Renal cortical epithelial cell (primary cell): ENCODE results near the gene GJA10. TPM values are rescaled to one million over a fixed set of nuclear protein-coding genes. Genes with fewer than 3 reads are reported as not detected.

Experiments
- DNase-seq: peaks from one replicate; pipeline ENCODE4 v3.0.0-alpha.2; 2011; ENCODE audit warnings: low read depth
- total RNA-seq: library from RNA; depleted of rRNA; stranded (reverse); fragments of >200 nt; gene quantifications from 2 replicates; pipeline ENCODE4 v1.2.3, GENCODE V29; 2014

The GJA10 gene
- total RNA-seq, 1 donor from 2014 or later = not detected

DNA sequence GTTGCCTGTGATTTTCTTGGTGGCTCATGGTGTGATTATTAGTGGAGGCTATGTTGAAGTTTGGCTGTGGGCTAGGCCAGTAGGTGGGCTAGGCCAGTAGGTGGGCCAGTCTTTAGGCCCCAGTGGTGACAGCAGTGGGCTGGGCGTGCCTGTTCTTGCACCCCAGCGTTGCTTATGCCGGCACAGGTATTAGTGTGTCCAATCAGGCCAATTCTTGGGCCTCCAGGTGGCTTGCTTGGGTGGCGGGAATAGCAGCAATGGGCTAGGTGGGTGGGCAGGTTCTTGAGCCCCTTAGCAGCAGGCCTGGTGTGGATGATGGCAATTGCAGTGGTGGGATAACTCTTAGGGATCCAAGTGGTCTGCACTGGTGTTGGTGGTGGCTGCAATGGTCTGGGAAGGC lies 22.9 kb downstream of the GJA10 start:
- no peak for DNase-seq

GRCh38 chr6:89917801-89918366 lies 23.6 kb downstream of the GJA10 start:
- no peak for DNase-seq

DNA sequence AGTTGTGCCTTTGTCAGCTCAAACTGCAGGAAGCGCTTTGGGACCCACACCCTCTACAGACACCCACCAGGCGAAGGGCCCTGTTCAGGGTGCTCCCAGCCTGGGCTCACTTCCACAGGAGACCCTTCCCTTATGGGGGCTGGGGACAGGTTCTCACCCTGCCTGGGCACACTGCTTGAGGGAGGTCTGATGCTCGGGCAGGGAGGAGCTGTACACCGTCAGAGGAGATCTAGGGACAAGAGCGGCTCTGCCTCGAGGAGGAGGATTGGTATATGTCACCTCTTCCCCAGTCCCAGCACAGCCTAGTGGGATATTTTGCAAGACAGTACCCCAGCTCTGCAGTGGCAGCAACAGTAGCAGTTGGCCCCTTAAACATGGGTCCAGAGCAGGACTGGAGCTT lies 26.9 kb downstream of the GJA10 start:
- no peak for DNase-seq

DNA sequence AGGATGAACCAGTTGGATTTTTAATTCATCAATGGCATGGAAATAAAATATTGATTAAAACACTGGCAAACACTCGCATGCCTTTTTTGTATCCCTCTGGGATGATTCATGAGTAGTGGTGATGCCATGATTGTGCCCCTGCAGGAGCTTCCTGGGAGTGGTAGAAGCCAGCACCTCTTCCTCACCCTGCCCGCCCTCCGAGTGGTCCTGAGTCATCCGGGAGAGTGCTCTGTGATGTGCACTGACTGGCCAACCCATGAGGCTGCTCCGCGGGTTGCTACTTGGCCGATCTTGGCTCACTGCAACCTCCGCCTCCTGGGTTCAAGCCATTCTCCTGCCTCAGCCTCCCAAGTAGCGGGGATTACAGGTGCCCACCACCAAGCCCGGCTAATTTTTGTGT lies 27.4 kb downstream of the GJA10 start:
- DNase-seq = no peak

GRCh38 chr6:89924231-89924630 lies 30.0 kb downstream of the GJA10 start:
- DNase-seq = no peak

- peak; percentile 32 for DNase-seq
These were observed 31.6 kb downstream of the GJA10 start for GRCh38 chr6:89925826-89926225.

GRCh38 chr6:89927264-89927663 lies 33.0 kb downstream of the GJA10 start:
- no peak for DNase-seq

DNA sequence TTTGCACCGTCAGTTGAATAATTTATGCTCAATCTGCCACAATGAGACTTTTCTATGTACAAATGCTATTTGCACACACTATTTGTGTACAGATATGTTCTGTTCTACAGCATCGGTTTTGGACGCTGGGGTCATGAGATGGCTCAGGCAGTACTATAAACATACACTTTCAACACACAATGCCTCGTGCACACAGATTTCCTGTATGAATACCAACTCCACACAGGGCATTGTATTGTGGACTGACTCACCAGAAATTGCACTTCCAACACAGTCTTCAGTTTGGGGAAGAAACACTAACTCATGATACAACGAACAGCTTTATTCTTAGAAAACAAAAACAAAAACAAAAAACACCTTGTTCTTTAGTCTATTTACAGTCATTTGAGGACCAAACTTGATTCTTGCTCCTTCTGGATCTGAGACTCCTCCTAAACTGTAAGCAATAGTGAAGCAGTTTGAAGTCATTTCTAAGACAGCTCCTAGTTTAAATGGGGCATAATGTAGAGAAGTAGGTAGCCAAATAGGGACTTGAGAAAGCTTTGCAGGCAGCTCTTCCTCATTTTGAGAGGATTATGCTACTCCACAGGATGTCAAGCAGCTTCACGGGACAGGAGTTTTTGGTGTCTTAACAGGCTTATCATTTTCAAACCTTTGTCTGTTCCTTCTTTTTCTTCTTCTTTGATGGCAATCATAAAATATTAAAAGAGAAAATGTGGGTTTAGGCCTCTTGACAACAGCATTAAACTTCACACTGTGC lies 33.7 kb downstream of the GJA10 start:
- peak; percentile 49 for DNase-seq

DNA sequence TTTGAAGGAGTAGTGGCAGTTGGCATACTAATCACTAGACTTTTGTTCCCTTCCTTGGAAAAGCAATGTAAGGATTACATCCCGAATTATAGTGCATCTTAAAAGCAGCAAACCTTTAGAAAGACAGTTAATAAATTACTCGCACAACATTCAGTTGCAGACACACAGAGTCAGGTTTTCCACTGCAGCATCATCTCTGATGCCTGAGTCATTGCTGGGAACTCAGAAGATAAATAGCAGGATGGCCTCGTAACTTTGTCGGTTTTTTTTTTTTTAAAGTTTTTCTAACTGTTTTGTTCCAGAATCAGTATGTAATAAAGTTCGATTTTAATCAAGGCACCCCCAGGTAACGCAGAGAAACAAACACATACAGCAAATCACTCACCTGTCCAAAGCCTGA lies 34.3 kb downstream of the GJA10 start:
- peak; percentile 78 for DNase-seq

GRCh38 chr6:89930789-89931188 lies 36.5 kb downstream of the GJA10 start:
- no peak for DNase-seq

- no peak for DNase-seq
These were observed 38.1 kb downstream of the GJA10 start for GRCh38 chr6:89932245-89932802.

DNA sequence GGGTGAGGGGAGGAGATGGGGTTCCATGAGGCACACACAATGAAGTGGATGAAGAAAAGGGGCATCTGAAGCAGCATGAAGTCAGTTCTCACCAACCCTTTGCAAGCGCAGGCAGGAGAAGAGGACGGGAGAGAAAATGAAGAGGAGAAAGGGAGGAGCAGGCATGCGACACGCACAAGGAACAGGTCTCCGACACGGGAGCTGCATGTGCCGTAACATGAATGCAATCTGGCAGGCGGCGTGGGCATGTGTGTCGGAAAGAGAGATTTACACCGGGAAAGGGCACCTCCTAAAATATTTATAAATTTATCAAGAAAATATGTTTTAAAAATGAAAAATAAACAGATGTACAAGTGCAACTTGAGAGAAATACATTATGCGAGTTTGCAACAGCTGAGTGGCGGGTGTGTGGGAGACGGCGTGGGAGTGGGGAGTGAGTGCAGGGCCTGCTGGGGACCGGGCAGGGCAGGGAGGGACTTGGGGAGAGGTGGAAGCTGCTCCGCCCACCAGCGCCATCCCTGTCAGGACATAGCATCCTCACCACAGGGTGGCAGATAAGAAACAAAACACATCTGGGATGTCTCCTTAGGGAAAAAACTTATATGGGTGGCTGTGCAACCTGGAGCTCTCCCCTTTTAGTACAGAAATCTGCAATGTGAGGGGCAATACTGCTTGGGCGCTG lies 40.6 kb downstream of the GJA10 start:
- no peak for DNase-seq

- no peak for DNase-seq
These were observed 41.9 kb downstream of the GJA10 start for GRCh38 chr6:89936177-89936576.

- DNase-seq = no peak
These were observed 43.7 kb downstream of the GJA10 start for GRCh38 chr6:89938014-89938413.

DNA sequence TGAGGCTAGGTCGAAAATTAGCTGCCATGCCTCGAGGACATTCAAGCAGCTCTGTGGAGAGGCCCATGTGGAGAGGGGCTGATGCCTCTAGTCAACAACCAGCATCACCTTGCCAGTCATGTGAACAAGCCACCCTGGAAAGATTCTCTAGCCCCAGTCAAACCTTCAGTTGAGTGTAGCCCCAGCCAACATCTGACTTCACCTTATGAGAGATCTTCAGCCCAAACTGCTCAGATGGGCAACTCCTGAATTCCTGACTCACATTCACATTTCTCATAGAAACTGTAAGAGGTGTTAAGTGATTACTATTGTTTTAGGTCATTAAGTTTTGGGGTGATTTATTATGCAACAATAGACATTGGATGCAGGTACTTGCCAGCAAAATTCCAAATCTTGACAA lies 44.9 kb downstream of the GJA10 start:
- DNase-seq = no peak

- DNase-seq = peak; percentile 80
These were observed 46.2 kb downstream of the GJA10 start for GRCh38 chr6:89940225-89941027.

DNA sequence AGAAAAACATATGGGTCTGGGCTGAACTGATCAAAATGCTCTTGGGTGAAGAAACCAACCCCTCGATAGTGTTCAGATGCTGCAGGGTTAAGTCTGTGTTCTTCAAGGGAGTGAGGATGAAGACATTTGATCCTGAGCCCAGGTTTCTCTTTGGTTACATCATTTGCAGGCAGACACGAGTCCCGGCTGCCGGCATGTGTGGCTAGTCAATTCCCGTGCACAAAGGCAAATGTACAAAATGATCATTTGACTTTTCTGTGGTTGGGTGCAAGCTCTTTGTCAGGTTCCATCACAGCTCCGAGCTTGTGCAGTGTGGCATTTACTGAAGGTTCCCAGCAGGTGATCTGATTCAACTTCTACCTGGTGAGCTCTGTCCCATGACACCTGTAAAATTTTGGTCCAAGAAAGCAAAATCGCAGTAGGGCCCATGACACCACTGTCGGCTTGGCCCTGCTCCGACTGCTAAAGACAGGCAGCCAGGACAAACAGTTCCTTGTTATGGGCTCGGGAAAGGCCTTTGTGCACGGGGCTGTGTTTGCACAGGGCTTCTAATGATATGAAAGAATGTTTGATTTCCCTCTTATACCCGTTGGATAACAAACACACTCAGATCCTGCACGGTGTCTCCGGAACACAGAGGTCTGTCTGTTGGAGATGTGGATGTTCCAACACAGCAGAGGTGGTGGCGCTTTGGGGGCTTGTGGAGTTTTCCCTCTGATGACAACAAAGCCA lies 46.9 kb downstream of the GJA10 start:
- no peak for DNase-seq

DNA sequence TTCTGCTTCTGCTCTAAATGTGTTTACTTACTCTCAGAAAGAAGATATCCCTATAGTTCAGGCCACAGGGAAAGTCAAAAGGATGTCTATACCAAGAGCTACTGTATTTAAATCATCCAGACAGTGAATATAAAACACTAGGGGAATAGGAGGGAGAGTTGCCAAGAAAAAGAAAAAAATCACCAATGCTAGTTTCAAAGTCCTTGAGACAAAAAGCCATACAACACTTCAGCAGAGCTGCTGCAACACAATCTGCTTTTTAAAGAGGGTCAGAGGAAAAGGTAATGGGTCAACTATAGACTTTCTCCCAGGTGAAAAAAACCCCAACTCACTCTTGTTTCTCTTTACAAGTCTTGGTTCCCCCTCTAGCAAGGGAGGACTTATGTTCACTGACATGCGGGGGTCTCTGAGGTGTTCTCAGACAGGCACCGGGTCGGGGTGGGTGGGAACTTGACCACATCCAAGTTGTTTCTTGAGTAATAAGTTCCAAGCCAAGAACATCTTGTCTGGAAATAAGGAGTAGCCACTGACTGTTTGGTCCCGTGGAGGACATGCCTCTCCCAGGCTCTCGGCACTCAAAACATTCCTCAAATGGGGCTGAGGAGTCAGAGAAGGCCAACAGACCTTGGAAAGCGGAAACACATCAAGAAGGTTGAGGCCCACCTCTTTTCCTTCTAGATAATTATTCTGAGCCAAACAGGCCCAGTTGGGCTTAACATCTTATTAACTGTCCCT lies 47.7 kb downstream of the GJA10 start:
- no peak for DNase-seq

DNA sequence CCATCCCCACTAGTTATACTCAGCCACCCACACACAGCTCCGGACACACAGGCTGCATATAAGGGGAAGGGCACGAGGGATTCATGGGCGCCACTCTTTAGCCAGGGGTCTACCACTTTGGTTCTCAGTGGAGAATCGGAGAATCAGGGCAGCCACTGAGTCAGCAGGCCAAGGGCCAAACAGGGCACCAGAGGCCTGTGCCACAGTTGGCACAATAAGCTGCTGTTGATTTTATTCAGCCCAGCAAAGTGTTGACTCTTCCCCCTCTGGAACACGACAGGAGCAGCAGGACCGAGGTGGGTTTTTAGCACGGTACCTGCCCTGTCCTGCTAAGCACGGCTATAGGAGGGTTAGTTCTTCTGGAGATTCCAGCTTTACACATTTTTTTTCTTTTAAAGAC lies 48.3 kb downstream of the GJA10 start:
- no peak for DNase-seq

DNA sequence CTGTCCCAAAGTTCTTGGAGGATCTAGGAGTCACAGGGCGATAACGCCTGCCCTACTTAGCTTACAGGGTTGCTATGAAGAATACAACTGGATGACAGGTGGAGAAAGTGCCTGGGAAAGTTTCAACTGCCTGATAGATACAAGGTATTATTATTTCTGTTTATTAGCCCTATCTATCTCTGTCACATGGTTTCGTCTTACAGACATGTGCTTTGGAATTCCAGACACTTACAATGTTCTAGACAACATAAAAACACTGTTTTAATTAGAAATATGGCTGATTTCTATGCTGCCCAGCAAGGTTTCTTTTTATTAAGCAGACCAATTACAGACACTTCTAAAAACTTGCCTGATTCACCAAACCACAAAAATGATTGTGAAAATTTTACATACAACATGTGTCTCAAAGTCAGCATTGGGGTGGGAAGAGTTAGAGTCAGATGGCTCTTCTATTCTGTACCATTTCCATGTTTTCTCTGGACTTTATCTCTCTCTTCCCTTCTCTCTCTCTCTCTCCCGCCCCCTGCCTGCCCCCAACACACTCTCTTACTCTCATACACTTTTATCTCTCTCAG lies 50.0 kb downstream of the GJA10 start:
- no peak for DNase-seq
